GM20431 (cell line): ENCODE measurements around the gene DCUN1D5.

ENCODE experiments used
- in situ Hi-C: fragments of 300-500 bp; cut with MseI, MboI; formaldehyde crosslinking; loops from one replicate; pipeline ENCODE4 v1.15.0; 2020; ENCODE audit warnings: low sequenced_read_pairs; ENCODE audit not compliant: unreplicated experiment

The DCUN1D5 gene

DNA sequence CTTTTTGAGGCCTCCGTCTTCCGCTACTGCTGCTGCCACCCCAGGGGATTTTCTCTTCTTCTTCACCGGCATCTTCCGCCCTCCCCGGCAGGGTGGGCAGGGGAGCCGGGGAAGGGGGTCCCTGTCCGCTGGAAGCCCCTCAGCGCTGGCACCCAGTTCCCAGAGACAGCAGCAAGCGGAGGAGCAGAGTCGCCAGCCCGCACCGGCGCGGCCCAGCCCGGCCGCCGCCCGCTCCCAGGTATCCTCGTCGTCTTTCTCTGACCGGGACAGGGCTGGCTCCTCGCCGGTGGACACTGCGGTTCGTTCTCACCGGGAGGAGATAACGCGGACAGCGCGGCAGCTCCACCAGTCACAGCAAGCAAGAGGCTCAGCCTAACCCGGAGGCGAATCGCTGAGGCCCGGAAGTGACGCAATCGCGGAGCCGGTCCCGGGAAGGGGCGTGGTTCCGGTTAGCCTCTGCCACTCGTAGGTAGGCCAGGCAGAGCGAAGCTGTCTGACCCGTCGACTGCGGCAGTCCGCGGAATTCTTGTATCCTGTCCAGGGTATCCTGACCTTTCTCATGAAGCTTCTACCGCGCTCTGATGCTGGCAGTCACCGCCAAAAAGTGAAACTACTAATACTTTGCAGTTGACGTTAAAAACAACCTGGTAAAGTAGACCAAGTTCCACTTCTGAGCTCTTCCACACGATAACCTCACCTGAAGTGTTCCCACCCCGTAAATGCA lies at the start of gene DCUN1D5:
Gene DCUN1D5 (minus strand): TSS at position 360 of the 724 bp plus-strand sequence. CDS start 288 bp downstream, at position 72.
- in situ Hi-C loops, result no loop called here

DNA sequence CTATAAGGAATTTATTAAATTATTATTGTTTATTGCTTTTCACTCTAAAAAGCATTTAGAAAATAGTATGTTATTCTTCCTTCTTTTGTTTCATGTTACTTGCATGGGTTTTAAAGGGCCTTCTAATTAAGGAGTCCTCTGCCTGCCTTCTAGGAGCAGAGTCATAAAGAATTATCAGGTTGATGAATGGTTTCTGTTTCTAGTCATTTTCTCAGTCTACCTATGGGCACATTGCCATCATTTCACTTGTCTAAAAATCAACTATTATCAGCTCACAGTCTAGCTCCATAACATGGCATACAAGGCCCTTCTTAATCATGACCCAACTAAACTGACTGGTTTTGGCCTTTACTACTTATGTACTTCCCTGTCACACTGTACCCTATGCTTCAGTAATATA lies 33.5 kb upstream of the DCUN1D5 start:
- in situ Hi-C loops, result no loop called here

DNA sequence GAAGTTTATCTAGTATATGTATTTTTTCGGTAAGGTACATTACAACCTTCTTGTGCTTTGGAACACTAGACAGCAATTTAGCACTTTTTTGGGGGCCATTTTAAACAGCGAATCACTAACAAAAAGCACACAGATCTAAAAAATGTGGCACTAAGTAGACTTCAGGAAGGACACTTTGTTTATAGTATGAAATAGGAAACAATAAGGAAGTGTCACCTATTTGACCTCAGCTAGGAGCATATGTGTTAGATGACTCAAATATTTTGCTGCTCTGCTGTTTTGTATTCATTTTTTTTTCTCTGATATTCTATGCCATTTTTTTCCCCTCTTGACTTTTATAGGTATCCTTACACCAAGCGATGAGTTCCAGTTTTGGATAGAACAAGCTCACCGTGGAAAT lies 22.9 kb upstream of the DCUN1D5 start:
- in situ Hi-C loops, result no loop called here

DNA sequence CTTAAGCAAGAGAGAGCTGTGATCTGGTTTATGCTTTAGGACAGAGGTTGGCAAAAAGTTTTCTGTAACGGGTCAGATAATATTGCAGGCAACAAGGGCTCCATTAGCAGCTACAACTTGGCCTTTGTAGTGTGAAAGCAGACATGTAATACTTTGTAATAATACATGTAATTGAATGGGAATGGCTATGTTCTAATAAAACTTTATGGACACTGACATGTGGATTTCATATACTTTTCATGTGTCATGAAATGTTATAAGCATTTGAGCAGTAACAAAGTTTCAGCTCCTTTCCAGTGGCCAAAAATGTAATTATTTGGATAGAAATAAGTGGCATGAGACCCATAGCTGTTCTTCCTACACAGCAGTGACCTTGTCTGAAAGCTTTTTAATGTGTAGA lies 20.4 kb upstream of the DCUN1D5 start:
- in situ Hi-C loops, result no loop called here

DNA sequence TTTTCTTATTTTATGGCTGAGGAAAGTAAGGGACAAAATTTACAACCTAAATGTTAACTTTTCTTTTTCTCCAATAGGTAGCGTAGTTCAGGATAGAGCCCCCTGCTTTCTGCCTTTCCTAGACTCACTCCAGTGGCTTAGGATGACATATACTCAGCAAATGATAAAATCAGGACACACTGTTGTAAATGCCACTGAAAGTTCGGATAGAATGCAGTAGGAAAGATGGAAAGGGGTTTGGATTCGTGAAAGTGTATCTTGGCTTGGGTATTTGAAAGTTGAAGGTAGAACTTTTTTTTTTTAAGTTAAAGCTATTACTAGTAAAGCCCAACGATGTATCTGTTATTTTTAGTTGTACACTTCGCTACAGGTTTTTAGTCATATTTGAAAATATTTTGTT lies 19.4 kb upstream of the DCUN1D5 start:
- in situ Hi-C loops, result no loop called here

DNA sequence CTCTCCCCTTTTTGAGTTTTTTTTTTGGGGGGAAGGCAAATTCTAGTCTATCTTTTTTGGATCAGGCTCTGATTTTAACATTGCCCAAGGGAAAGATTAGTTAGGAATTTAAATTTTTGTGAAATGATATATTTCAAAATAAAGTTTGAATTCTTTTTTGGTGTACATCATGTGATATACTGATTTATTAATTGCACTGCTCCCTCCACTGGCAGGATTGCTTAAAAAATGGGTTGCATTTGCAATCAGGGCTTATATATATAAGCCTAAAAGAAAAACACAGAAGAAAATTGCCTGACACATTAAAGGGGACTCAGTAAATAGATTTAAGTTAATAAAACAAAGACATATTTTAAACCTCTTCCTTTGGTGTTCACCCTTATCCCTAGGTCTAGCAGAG lies 18.4 kb upstream of the DCUN1D5 start:
- in situ Hi-C loops, result no loop called here

DNA sequence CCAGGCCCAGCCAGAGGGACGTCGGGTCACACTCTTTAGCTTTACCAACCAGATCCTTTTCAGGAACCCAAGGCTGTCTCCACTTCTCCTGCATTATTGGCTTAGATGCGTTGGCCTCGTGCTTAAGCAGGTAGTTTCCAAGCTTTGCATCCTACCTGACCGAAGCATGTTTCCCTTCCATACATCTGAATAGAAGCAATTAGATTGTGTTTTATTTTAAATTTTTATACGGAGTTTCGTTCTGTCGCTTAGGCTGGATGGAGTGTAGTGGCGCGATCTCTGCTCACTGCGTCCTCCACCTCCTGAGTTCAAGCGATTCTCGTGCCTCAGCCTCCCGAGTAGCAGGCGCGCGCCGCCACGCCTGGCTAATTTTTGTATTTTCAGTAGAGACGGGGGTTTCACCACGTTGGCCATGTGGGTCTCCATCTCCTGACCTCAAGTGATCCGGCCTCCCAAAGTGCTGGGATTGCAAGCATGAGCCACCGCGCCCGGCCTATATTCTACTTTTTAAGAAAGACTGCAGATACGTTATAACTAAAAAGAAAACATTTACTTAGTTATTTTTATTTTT lies 17.9 kb upstream of the DCUN1D5 start:
- in situ Hi-C loops, result no loop called here

DNA sequence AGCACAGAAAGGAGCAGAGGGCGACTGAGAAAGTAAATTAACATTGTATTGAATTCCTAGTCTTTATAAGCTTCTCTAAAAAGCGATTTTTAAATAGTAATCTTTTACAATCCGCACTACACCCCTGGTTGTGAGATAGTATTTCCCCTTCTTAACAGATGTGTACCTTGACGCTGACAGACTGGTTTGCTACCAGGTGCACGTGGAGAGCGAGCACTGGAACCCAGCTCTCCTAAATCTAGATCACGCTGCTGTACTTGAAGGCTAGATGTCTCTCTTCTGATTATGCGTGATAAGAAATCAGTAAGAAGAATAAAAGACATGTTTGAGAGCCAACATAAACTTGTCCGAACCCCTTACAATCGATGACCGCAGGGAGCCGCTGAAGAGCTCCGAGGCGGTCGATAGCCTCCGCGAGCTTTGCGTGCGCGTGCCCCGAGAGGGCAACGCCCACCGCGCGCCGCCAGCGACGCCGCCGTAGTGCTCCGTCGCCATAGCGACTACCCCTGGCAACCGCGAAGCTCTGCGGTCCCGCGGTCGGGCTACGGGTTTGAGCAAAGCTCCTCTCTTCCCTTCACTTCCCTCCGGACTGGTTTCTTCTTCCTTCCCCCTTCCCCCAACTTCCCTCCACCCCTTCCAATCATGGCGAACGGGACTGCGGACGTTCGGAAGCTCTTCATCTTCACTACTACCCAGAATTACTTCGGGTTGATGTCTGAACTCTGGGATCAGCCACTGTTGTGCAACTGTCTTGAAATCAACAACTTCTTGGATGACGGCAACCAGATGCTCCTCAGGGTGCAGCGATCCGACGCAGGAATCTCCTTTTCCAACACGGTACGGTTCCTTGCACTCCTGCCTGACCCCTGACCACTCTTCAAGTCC lies 17.2 kb upstream of the DCUN1D5 start, which contains the start of gene DYNC2H1:
Gene DYNC2H1 (plus strand): TSS at position 494 of the 885 bp plus-strand sequence. CDS start 149 bp downstream, at position 643.
- in situ Hi-C loops, result no loop called here

DNA sequence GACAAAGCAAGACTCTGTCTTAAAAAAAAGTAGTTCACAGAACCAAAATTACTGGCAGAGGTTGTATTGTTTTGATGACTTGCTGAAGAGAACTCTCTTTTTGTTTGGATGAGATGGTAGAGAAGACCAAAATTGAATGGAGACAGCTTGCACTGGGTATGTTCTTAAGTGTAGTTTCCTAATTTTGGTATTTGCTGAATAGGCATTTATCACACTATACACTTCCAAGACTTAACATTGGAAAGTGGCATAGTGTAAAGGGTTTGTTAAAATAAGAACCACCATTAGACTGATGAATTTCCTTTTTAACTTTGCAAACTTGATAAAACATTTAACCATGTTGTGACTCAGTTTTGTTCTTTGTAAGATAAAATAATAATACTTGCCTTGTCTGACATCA lies 5.3 kb upstream of the DCUN1D5 start:
- in situ Hi-C loops, result no loop called here

DNA sequence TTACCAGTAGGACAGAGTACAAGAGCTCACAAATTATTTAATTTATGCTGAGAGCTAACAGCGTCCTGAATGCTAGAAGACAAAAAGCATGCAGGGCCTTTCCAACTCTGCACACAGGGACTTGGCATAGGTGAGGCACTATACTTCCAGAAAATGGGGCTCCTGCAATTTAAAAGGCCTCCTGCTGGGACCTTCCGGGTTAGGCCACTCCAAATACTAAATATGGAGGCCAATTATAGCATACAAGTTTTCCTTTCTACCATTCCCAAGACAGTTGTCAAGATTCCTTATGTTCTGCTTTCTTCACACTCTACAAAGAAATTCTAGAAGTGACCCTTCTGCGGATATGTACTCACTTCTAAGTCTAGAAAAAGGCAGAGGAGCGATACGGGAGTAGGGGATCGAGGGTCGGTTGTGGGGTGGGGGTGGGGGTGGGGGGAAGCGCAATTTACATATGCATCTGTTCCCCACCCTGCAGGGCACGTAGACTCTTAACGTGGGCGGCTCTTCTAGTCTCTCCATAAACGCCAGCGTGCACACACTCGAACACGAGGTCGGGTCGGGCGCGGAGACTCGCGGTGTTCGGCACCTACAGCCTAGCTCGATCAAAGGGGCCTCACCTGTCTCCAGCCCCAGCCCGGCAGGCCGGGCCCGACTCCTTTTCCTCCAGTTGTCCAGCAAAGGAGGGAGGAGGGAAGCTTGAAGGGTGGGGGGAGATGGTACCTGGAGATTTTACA lies 728 bp downstream of the DCUN1D5 start:
- in situ Hi-C loops, result no loop called here

DNA sequence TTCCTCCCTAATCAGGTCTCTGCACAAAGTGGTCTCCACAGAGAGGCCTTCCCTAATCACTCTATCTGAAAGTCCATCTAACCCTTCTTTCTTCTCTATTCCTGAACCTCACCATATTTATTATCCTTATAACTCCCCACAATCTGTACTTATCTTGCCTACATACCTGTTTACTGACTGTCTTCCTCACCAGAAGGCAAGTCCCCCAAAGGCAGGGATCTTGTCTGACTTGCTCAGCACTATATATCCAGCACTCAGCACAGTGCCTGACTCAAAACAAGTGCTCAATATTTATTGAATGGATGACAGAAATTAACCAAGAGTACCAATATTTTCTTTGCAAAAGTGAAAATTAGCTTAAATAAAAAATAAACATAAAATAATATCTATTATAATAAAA lies 5.5 kb downstream of the DCUN1D5 start:
- in situ Hi-C loops, result no loop called here

DNA sequence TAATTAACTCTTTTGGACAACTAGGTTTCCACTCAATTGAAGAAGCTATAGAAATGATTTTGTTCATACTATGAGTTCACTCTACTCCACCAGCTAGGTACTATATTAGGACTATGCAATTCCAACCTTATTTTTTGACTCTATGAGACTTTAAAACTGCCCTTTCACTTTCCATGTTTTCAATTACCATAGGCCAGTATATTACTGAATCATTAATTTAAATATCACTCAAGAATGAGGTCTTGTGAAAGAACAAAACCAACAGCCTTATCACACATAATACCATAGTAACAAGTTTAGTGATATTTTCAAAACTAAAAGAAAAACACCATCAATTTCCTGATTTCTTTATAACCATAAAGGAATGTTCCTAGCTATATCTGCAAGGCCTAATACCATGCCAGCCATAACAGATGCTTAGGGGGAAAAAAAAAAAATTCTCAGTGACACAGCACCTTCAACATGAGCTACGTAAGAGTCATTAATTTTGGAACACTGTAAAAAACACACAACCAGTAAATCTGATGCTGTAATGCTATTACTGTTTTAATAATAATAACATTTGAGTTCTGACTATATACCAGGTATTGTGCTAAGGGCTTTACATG lies 6.1 kb downstream of the DCUN1D5 start:
- in situ Hi-C loops, result no loop called here

DNA sequence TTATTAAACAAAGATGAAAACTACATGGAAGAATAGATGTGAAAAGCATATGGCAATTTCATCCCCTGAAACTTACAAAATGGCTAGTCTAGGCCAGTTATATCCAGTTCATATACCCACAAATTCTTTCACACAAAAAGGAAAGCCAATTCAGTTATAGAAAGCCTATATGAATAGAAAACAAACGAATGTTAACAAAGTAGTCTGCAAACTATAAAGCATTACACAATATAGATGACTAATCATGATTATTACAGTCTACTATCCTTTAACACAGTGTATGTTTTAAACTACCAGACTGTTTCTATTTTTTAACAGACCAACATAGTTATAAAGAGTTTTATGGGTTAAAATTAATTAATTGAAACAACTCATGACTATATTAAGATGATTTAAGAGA lies 12.1 kb downstream of the DCUN1D5 start:
- in situ Hi-C loops, result no loop called here

DNA sequence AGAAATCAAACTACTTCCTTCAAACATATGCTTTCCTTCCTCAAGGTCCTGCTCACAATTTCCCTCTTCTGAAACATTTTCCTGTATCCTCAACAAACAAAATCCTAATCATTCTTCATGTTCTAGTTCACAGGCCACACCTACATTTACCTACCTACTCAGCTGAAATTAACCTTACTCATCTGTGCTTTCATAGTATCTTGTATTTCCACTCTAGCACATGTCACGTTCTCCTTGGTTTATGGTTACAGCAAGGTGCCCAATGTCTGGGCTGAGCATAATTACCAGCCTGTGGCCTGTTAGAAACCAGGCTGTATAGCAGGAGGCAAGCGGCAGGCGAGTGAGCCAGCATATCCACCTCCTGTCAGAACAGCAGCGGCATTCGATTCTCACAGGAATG lies 13.2 kb downstream of the DCUN1D5 start:
- in situ Hi-C loops, result no loop called here

DNA sequence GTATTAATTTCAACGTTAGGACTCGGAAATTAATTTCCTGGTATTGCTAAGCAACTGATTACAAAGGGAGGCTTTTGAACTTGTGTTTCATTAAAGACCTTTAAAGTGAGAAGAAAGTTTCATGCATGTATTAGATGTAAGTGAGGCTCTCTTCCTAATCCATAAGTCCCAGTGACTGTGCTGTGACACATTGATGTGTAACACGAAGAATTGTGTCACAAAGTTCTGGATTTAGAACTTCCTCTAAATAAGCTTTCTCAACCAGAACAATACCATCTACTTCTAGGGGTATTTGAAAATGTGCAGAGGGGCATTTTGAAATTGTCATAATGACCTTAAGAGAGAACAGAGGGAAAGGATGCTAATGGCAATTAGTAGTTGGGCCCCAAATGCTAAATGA lies 14.4 kb downstream of the DCUN1D5 start:
- in situ Hi-C loops, result no loop called here

DNA sequence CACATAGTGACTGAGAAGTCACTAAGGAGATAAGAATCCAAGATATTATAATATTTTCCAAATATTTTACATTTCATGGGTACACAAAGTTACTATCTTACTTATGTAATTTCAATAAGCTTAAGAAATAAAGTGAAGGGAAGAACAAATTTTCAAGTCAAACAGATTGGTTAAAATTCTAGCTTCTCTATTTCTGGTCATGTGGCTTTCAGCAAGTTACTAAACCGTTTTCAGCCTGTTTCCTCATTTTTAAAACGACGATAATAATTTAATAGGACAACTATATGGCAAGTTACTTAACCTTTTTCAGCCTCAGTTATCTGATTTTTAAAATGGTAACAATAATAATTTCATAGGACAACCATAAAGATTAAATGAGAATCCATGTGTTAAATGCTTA lies 15.6 kb downstream of the DCUN1D5 start:
- in situ Hi-C loops, result no loop called here

DNA sequence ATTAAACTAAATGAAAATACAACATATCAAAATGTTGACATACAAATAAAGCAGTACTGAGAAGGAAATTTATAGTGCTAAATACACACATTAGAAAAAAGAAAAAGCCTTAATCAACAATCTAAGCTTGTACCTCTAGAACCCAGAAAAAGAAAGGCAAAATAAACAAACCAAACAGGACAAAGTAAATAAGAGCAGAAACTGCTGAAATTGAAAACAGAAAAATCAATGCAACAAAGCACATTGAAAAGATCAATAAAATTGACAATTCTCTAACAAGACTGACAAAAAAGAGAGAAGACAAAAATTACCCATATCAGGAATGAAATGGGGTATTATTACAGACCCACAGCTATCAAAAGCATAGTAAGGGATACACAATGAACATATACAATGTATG lies 21.0 kb downstream of the DCUN1D5 start:
- in situ Hi-C loops, result no loop called here

DNA sequence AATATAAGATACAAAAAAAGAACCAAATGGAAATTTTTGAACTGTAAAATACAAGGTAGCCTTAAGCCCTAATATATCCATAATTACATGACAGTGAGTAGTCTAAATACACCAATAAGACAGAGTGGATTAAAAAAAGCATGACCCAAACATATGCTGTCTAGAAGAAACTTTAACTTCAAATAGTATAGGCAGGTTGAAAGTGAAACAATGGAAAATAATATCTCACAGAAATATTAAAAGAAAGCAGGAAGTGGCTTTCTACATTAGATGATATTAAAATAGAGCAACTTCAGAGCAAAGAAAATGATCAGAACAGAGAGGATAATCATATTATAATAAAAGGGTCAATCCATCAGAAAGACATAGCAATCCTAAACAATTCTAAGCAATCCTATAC lies 21.8 kb downstream of the DCUN1D5 start:
- in situ Hi-C loops, result no loop called here

DNA sequence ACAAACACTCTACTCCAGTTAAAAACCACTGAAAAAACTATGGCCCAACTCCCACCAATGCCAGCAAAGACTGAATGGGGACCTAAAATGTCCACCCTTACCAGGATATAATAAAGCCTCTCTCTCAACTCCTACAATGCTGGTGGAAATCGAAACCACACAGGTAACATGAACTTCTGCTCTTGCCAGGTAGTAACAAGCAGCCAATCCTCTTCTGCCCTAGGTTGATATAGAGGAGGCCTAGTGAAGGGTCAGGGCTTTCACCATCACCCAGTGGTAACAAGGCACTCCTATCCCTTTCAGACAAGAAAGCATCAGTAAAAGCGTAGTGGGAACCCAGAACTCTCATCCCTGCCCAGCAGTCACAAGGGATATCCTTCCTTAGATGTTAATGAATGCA lies 22.6 kb downstream of the DCUN1D5 start:
- in situ Hi-C loops, result no loop called here

DNA sequence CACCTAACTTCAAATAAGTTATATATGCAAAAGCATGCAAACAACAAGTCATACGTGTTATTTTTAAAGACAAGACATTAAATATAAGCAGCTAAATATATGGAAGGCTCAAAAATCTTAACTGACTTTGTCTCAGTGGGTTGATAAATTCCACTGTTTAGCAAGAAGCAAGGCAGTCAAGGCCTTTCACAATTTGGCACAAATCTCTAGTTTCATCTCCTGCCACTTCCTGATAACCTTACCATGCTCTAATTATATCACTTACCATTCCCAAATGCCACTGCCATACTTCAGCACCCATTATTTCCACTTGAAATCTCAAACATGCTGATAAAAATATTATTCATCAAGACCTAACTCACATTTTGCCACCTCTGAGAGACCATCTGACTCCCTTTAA lies 24.8 kb downstream of the DCUN1D5 start:
- in situ Hi-C loops, result no loop called here
